Measurements from ENCODE around the gene ANKRD11.

DNA sequence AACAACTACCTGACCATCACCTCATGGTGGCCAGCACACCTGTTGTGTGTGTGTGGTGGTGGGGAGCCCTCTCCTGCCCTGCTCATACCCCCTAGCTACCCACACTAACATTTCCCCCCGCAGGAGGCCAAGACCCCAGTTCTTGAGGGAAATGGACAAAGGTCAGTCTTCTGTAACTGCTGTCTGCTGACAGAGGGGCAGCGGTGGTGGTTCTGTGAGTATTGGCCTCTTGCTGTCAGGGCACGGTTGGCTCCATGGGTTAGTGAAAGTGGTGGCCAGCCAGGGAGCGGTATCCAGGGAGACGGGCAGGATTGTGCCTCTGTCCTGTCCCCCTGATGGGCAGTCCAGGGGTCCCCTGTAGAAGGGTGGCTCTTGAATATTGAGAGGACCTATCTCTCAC lies 246.7 kb downstream of the ANKRD11 start:
- TF ChIP-seq, protein P1, sequence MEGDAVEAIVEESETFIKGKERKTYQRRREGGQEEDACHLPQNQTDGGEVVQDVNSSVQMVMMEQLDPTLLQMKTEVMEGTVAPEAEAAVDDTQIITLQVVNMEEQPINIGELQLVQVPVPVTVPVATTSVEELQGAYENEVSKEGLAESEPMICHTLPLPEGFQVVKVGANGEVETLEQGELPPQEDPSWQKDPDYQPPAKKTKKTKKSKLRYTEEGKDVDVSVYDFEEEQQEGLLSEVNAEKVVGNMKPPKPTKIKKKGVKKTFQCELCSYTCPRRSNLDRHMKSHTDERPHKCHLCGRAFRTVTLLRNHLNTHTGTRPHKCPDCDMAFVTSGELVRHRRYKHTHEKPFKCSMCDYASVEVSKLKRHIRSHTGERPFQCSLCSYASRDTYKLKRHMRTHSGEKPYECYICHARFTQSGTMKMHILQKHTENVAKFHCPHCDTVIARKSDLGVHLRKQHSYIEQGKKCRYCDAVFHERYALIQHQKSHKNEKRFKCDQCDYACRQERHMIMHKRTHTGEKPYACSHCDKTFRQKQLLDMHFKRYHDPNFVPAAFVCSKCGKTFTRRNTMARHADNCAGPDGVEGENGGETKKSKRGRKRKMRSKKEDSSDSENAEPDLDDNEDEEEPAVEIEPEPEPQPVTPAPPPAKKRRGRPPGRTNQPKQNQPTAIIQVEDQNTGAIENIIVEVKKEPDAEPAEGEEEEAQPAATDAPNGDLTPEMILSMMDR (IDR thresholded peaks at IDR 0.05) = no peak
- TF ChIP-seq POLR2A (IDR thresholded peaks at IDR 0.05) = no peak
- TF ChIP-seq EP300 (IDR thresholded peaks at IDR 0.05) = no peak
